T-helper 1 cell treated with Interleukin-12 subunit alpha and Interleukin-12 subunit beta and Interleukin-4 antibody, amounts not matched to agents 30 μg/mL and 1 μg/mL, for 36 hours (primary cell): ENCODE measurements around the gene SOX8.
A peak's percentile ranks its signal among the peaks of the same experiment; 100 is the strongest.
"Not testable (repeated sequence)": the region's sequence is repeated elsewhere in the genome, so short reads cannot be mapped to it uniquely, and the experiment has no call there.

Source experiments
- H3K27ac Mint-ChIP-seq: one replicate; pipeline ENCODE4 v1.8.0; 2021; ENCODE audit warnings: mild to moderate bottlenecking, mixed read lengths
- H3K27me3 Mint-ChIP-seq: one replicate; pipeline ENCODE4 v1.8.0; 2021; ENCODE audit warnings: low read depth, mixed read lengths
- H3K36me3 Mint-ChIP-seq: one replicate; pipeline ENCODE4 v1.8.0; 2021; ENCODE audit warnings: low read depth, mixed read lengths
- H3K4me1 Mint-ChIP-seq: one replicate; pipeline ENCODE4 v1.8.0; 2021; ENCODE audit warnings: low read depth, mixed read lengths
- H3K4me3 Mint-ChIP-seq: one replicate; pipeline ENCODE4 v1.8.0; 2021; ENCODE audit warnings: mild to moderate bottlenecking, moderate library complexity, mixed read lengths
- H3K9me3 Mint-ChIP-seq: one replicate; pipeline ENCODE4 v1.8.0; 2021; ENCODE audit warnings: mixed read lengths

SOX8 gene

DNA sequence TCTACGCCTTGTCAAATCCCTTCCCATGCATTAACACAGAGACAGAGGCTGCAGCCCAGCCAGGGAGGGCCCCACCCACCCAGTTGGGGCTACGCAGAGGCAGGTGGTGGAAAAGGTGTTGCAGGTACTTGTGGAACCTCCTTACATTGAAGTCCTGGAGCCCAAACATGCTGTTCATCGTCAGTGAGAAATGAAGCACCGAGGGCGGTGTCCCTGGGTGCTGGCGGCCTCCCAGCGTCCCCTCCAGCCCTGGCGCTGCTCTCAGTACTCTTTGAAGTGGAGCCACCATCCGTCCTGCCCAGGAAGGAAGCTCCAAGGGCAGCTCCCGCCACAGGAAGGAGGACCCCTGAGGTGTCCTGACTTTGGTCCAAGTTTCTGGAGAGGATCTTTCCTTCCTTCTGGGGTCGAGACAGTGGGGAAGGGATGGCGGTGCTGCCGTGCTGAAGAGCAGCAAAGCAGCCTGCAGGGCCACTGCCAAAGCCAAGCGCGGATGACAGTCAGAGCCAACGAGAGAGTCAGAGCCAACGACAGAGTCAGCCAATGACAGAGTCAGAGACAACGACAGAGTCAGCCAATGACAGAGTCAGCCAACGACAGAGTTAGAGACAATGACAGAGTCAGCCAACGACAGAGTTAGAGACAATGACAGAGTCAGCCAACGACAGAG is 34.2 kb upstream of the SOX8 start:
- H3K9me3 Mint-ChIP-seq = peaks cover 10% of the 10 kb centered on the region
- peaks cover 22% of the 10 kb centered on the region for H3K36me3 Mint-ChIP-seq
- H3K27ac Mint-ChIP-seq = no peak overlapping the region
- no peak overlapping the region for H3K4me3 Mint-ChIP-seq
- H3K4me1 Mint-ChIP-seq = no peaks in the 10 kb centered on the region
- no peaks in the 10 kb centered on the region for H3K27me3 Mint-ChIP-seq

DNA sequence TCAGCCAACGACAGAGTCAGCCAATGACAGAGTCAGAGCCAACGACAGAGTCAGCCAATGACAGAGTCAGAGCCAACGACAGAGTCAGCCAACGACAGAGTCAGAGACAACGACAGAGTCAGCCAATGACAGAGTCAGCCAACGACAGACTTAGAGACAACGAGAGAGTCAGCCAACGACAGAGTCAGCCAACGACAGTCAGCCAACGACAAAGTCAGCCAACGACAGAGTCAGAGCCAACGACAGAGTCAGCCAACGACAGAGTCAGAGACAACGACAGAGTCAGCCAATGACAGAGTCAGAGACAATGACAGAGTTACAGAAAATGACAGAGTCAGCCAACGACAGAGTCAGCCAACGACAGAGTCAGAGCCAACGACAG is 33.7 kb upstream of the SOX8 start:
- H3K4me1 Mint-ChIP-seq, H3K27ac Mint-ChIP-seq, H3K9me3 Mint-ChIP-seq, H3K27me3 Mint-ChIP-seq, H3K4me3 Mint-ChIP-seq: not testable (repeated sequence)
- peaks cover 19% of the 10 kb centered on the region for H3K36me3 Mint-ChIP-seq

DNA sequence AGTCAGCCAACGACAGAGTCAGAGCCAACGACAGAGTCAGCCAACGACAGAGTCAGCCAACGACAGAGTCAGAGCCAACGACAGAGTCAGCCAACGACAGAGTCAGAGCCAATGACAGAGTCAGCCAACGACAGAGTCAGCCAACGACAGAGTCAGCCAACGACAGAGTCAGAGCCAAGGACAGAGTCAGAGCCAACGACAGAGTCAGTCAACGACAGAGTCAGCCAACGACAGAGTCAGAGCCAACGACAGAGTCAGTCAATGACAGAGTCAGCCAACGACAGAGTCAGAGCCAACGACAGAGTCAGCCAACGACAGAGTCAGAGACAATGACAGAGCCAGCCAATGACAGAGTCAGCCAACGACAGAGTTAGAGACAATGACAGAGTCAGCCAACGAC is 32.8 kb upstream of the SOX8 start:
- not testable (repeated sequence) for H3K4me1 Mint-ChIP-seq, H3K9me3 Mint-ChIP-seq, H3K27me3 Mint-ChIP-seq, H3K27ac Mint-ChIP-seq, H3K4me3 Mint-ChIP-seq
- peaks cover 17% of the 10 kb centered on the region for H3K36me3 Mint-ChIP-seq

DNA sequence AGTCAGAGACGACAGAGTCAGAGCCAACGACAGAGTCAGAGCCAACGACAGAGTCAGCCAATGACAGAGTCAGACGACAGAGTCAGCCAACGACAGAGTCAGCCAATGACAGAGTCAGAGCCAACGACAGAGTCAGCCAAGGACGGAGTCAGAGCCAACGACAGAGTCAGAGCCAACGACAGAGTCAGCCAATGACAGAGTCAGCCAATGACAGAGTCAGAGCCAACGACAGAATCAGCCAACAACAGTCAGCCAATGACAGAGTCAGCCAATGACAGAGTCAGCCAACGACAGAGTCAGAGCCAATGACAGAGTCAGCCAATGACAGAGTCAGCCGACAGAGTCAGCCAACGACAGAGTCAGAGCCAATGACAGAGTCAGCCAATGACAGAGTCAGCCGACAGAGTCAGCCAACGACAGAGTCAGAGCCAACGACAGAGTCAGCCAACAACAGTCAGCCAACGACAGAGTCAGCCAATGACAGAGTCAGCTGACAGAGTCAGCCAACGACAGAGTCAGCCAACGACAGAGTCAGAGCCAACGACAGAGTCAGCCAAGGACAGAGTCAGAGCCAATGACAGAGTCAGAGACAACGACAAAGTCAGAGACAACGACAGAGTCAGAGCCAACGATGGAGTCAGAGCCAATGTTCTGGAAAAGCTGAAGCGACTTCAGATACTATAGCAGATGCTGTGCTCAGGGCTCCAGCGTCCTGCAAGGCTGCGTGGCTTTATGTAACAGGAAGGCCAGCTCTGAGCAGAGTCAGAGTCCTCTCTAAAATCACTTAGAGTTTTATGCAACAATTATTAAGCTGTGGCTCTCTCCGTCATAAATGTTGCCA is 30.6 kb upstream of the SOX8 start:
- not testable (repeated sequence) for H3K27me3 Mint-ChIP-seq, H3K27ac Mint-ChIP-seq, H3K4me3 Mint-ChIP-seq, H3K9me3 Mint-ChIP-seq, H3K4me1 Mint-ChIP-seq
- H3K36me3 Mint-ChIP-seq = peaks cover 13% of the 10 kb centered on the region

DNA sequence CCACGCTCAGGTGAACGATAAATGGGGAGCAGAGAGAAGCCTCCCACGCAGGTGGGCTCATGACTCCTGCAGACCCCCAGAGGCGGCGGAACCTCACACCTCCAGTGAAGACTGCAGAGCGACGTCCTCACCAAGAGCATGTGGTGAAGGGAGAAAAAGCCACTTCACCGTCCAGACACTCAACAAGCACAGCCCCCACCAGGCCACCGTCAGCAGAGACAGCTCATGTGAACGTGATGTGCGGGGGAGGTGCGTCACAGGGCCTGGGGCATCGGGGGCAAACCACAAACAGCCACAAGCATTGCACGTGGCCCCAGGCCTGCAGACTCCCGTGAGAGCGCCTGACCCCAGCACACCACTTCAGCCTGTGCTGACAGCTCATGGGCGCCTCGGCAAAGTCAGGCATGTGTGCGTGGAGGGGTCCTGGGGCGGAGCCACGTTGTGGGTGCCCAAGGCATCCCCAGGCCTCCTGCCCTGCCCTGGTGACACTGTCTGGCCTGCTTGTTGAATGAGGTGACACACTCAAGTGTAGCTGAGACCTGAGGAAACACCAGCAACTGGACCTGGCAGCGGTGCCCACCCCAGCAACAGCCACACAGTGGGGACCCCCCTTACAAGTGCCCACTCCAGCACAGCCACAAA is 29.8 kb upstream of the SOX8 start:
- no peak overlapping the region for H3K4me3 Mint-ChIP-seq
- H3K27ac Mint-ChIP-seq = no peak overlapping the region

DNA sequence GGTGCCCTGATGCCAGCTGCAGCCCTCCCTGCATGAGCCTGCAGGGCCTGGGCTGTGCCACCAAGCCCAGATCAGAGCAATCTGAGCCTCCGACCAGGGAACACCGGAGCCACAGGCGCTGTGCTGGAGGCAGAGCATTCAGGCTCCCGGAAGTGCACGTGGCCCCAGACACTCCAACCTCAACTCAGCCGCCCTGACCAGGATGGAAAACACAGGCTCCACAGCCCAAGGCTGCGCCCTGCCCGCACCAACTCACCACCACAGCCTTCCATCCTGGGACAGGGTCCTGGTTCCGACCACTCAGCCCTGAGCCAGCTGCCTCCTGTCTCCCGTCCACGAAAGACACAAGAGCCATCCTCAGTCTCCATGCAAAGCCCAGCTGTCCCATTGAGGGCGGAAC is 29.2 kb upstream of the SOX8 start:
- no peaks in the 10 kb centered on the region for H3K9me3 Mint-ChIP-seq
- no peaks in the 10 kb centered on the region for H3K4me1 Mint-ChIP-seq
- H3K4me3 Mint-ChIP-seq = no peak overlapping the region
- no peaks in the 10 kb centered on the region for H3K27me3 Mint-ChIP-seq
- H3K36me3 Mint-ChIP-seq = peaks cover 10% of the 10 kb centered on the region
- H3K27ac Mint-ChIP-seq = no peak overlapping the region

More for the DNA sequence above, 29.8 kb upstream of the SOX8 start:
- no peaks in the 10 kb centered on the region for H3K27me3 Mint-ChIP-seq
- H3K36me3 Mint-ChIP-seq = peaks cover 11% of the 10 kb centered on the region
- no peaks in the 10 kb centered on the region for H3K9me3 Mint-ChIP-seq
- H3K4me1 Mint-ChIP-seq = no peaks in the 10 kb centered on the region

DNA sequence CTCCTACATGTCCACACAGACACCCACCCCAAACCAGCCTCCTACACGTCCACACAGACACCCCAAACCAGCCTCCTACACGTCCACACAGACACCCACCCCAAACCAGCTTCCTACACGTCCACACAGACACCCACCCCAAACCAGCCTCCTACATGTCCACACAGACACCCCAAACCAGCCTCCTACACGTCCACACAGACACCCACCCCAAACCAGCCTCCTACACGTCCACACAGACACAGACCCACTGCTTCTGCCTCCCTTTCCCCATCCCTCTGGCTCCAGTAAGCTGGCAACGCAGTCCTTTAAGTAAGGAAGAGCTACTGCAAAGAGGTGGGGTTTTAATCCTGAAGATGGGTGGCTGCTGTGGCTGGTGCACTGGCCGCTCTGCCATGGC is 27.8 kb upstream of the SOX8 start:
- H3K4me1 Mint-ChIP-seq, H3K36me3 Mint-ChIP-seq, H3K27ac Mint-ChIP-seq, H3K4me3 Mint-ChIP-seq, H3K27me3 Mint-ChIP-seq, H3K9me3 Mint-ChIP-seq: not testable (repeated sequence)

DNA sequence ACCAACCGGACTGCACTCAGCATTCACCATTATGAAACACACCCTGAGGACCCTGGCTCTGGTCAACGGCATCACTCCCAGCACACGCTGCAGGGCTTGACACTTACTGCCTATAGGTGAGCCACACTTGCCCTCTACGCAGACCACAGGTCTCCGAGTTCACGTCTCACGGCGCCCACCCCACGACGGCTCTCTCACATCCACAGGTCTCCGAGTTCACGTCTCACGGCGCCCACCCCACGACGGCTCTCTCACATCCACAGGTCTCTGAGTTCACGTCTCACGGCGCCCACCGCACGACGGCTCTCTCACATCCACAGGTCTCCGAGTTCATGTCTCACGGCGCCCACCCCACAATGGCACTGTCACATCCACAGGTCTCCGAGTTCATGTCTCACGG is 25.8 kb upstream of the SOX8 start:
- H3K27me3 Mint-ChIP-seq, H3K36me3 Mint-ChIP-seq, H3K9me3 Mint-ChIP-seq, H3K4me3 Mint-ChIP-seq, H3K27ac Mint-ChIP-seq, H3K4me1 Mint-ChIP-seq: not testable (repeated sequence)

DNA sequence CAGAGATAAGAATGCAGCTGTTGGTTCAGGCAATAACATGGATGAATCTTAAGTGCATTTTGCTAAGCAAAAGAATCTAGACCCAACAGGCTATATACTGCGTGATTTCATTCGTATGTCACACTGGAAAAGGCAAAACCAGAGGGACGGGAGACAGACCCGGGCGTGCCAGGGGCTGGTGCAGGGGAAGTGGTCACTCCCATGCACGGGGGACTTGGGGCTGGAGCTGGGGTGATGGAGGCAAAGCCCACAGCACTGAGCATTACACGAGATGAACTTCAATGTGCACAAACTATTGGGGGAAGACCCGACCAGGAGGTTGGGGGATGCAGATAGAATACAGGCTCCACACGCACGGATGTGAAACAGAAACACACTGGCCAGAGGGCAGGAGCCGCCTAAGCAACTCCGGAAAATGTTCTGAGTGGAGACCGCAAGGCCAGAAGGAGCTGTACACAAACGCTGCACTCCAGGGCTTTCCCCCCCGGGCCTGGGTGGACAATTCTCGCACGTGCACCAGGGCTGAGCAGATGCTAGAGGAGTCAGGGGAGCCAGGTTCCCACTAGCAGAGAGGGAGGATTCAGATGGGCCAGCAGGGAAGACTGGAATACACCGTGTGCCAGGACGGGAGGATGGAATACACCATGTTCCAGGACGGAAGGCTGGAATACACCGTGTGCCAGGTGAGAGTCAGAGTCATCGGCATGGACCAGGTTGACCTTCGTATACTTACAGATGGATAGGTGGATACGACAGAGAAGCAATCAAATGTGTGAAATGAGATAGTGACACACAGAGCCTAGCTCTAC is 22.1 kb upstream of the SOX8 start:
- Mint-ChIP-seq H3K4me3 (no peak overlapping the region), H3K27me3 (no peaks in the 10 kb centered on the region), H3K4me1 (peaks cover 11% of the 10 kb centered on the region), H3K9me3 (no peaks in the 10 kb centered on the region), H3K27ac (no peak overlapping the region), H3K36me3 (peaks cover 1% of the 10 kb centered on the region)

DNA sequence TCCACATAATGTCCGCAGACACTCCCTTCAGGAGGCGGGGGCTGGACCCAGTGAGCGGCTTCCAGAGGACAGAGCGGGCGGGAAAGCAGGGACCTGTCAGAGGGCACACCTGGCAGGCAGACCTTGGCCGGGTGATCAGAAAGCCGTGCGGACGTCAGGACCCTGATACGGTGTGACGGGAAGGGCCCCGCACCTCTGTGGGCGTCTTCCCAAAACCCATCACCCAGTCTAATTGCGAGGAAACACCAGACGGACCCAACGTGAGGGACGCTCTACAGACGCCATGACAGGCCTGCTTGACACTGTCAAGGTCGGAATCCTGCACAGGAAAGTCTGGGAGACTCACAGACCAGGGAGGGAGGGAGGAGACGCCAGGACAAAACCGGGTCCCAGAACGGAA is 19.2 kb upstream of the SOX8 start:
- H3K4me1 Mint-ChIP-seq = peaks cover 24% of the 10 kb centered on the region
- peaks cover 8% of the 10 kb centered on the region for H3K9me3 Mint-ChIP-seq
- no peak overlapping the region for H3K4me3 Mint-ChIP-seq
- no peaks in the 10 kb centered on the region for H3K27me3 Mint-ChIP-seq
- no peak overlapping the region for H3K27ac Mint-ChIP-seq
- H3K36me3 Mint-ChIP-seq = peaks cover 16% of the 10 kb centered on the region

DNA sequence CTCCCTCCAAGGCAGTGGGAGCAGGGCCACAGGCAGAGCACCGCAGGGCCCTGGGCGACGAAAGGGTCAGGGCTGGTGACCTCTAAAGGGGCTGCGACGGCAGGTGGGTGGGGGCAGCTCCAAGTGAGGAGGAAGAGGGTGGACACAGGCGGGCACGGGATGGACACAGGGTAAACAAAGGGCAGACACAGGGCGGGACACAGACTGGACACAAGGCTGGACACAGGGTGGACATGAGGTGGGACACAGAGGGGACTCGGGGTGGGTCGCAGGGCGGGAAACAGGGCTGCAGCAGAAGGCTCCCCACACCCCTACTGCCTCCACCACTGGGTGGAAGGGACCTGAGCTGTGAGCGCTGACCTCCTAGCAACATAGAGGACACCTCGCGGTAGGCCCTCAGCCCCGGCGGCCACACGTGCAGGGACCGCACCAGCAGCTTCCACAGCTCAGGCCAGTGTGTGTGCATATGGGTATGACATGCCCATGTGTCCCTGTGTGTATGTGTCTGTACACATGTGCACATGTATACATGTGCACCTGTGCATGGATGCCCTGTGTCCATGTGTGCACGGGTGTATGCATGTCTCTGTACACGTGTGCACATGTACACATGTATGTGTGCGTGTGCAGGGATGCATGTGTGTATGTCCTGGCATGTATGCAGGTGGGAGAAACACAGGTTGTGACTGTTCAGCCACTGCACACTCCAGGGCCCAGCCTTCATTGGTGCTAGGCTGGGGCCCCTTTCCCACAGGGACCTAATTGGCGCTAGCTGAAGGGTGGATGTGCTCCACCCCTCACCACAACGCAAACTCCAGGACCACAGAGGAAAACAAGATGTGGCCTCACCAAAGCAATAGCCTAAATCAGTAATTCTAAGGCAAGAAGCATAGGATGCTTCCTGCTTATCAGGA is 18.4 kb upstream of the SOX8 start:
- Mint-ChIP-seq H3K9me3 (peaks cover 8% of the 10 kb centered on the region), H3K27ac (peak overlapping the region; percentile 96), H3K36me3 (peaks cover 17% of the 10 kb centered on the region), H3K27me3 (no peaks in the 10 kb centered on the region), H3K4me1 (peaks cover 25% of the 10 kb centered on the region), H3K4me3 (peak overlapping the region; percentile 82)

DNA sequence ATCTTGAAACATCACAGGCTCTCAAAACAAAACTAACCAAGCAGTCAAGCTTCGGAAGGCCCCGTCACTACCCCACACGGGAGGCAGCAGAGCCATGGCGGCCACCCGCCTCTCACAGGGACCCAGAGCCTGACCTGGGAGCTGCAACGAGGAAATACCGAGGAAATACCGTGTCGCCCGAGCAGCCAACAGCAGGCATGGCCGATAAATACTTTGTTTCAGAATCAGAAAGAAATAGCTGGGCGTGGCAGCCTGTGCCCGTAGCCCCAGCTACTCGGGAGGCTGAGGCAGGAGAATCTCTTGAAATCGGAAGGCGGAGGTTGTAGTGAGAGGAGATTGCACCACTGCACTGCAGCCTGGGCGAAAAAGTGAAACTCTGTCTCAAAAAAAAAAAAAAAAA is 17.7 kb upstream of the SOX8 start:
- peaks cover 31% of the 10 kb centered on the region for H3K4me1 Mint-ChIP-seq
- peak overlapping the region; percentile 96 for H3K27ac Mint-ChIP-seq
- H3K27me3 Mint-ChIP-seq = no peaks in the 10 kb centered on the region
- peak overlapping the region; percentile 82 for H3K4me3 Mint-ChIP-seq
- peaks cover 17% of the 10 kb centered on the region for H3K36me3 Mint-ChIP-seq
- H3K9me3 Mint-ChIP-seq = peaks cover 8% of the 10 kb centered on the region

DNA sequence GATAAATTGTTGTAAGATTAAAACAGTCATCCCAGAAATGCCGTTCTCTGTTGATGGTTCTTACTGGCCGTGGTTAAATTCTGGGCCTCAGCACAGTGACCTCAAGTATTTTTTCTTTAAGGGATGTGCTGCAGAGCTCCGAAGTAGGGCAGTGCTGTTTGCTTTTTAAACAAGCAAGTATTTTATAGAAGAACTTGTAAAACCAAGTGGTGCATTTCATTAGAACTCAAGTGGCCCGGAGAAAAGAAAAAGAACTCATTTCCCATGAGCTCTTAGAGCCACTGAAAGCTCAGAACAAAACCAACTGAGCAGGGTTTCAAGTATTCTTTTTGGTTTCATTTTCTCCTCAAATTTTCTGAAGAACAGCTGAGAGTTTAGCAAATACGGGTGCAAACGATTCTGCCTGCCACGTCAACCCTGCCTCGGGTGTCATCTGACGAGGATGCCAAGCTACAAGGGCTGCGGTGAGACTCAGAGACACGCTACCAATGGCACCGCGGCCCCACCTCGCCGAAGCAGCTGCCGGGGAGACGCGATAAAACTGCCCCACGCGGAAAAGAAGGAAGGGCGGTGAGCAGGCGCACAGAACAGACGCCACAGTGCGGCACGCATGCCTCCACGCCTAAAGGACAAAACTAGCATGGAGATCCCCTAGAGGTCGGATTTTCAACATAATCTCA is 17.1 kb upstream of the SOX8 start:
- peak overlapping the region; percentile 82 for H3K4me3 Mint-ChIP-seq
- H3K36me3 Mint-ChIP-seq = peaks cover 17% of the 10 kb centered on the region
- H3K4me1 Mint-ChIP-seq = peaks cover 31% of the 10 kb centered on the region
- H3K9me3 Mint-ChIP-seq = peaks cover 8% of the 10 kb centered on the region
- no peaks in the 10 kb centered on the region for H3K27me3 Mint-ChIP-seq
- H3K27ac Mint-ChIP-seq = peak overlapping the region; percentile 96
